ENCODE data around the gene DRAP1.

DNA sequence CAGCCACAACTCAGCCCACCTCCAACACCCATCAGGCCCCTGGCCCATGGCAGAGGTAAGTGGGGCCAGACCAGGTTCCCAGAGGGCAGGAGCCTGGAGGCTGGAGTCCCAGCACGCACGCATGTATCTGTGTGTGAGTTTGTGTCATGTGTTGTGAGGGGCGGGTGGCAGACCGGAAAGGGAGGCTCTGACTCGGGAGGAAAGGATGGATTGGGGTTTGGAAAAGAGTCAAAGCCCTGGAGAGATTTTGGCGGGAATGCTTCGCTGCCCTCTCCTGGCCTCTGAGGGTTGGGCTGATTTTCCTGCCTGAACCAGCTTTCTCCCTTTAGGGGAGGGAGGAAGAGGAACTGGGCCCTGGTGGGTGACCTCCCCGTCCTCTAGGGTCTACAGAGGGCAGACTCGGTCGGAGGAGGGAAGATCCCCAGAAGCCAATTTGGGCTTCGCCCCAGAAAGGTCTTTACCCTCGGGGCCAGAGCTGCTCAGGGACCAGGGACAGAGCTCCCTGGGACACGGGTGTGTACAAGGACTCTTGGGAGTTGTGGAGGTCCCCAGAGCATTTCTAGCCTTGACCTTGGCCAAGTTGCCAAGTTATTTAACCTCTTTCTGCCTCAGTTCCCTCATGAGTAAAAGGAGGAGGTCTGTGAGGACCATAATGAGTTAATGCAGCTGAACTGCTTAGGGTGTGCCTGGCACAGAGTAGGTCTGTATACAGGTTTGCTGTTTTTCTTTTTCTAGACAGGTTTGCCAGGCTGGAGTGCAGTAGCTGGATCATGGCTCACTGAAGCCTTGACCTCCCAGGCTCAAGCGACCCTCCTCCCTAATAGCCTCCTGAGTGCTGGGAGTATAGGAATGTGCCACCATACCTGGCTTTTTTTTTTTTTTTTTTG, 7.3 kb upstream of the DRAP1 start:
- TF ChIP-seq, protein P1, sequence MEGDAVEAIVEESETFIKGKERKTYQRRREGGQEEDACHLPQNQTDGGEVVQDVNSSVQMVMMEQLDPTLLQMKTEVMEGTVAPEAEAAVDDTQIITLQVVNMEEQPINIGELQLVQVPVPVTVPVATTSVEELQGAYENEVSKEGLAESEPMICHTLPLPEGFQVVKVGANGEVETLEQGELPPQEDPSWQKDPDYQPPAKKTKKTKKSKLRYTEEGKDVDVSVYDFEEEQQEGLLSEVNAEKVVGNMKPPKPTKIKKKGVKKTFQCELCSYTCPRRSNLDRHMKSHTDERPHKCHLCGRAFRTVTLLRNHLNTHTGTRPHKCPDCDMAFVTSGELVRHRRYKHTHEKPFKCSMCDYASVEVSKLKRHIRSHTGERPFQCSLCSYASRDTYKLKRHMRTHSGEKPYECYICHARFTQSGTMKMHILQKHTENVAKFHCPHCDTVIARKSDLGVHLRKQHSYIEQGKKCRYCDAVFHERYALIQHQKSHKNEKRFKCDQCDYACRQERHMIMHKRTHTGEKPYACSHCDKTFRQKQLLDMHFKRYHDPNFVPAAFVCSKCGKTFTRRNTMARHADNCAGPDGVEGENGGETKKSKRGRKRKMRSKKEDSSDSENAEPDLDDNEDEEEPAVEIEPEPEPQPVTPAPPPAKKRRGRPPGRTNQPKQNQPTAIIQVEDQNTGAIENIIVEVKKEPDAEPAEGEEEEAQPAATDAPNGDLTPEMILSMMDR (IDR thresholded peaks at IDR 0.05), result peak in 7 of 12 donors; percentile 27 to 61 (median 41)
- TF ChIP-seq POLR2A (IDR thresholded peaks at IDR 0.05), result no peak
